ENCODE data around the gene SAMD4B.

The SAMD4B gene

GRCh38 chr19:39433480-39434079, 91.4 kb downstream of the SAMD4B start:
- no peak for DNase-seq

- DNase-seq: no peak
Measured at GRCh38 chr19:39434123-39435076, 92.2 kb downstream of the SAMD4B start.
